ENCODE results near the gene LYPD8. TPM values are rescaled to one million over a fixed set of nuclear protein-coding genes. Genes with fewer than 3 reads are reported as not detected.

Gene LYPD8
- polyA plus RNA-seq, 1 experiment: not detected

DNA sequence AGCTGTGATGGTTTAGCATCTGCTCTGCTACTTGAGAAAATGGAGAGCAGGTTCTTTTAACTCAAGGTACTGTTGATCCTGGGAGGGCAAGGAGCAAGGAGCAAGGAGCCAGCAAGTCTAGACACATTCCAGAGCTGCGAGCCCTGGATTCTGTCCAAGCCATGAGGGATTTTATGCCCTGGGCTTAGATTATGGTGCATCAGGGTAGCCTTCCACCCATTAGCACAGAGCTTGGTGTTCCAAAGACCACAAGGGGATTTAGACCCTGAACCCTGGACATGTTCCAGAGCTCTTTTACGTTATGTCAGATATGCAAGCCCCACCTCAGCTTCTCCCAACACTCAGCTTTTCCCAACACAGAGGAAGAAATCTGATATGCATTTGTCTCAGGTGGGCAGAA, 51.0 kb downstream of the LYPD8 start:
- Histone ChIP-seq H3K4me3 (ENCODE audit: low read depth, low read length) (no peak overlapping the region), H3K27ac (ENCODE audit: low read depth, low read length) (no peak overlapping the region), H3K27me3 (ENCODE audit: control insufficient read depth, insufficient read depth, low read length) (no peaks in the 10 kb centered on the region), H3K9me3 (ENCODE audit: control insufficient read depth, insufficient read depth, low read length) (peaks cover 9% of the 10 kb centered on the region)
- ChIA-PET POLR2A (no interaction called here), CTCF (no interaction called here)
- DNase-seq (ENCODE audit: low read depth, low spot score): no peak
- TF ChIP-seq, protein P1, sequence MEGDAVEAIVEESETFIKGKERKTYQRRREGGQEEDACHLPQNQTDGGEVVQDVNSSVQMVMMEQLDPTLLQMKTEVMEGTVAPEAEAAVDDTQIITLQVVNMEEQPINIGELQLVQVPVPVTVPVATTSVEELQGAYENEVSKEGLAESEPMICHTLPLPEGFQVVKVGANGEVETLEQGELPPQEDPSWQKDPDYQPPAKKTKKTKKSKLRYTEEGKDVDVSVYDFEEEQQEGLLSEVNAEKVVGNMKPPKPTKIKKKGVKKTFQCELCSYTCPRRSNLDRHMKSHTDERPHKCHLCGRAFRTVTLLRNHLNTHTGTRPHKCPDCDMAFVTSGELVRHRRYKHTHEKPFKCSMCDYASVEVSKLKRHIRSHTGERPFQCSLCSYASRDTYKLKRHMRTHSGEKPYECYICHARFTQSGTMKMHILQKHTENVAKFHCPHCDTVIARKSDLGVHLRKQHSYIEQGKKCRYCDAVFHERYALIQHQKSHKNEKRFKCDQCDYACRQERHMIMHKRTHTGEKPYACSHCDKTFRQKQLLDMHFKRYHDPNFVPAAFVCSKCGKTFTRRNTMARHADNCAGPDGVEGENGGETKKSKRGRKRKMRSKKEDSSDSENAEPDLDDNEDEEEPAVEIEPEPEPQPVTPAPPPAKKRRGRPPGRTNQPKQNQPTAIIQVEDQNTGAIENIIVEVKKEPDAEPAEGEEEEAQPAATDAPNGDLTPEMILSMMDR (IDR thresholded peaks at IDR 0.05; ENCODE audit: low read depth, low read length): no peak

DNA sequence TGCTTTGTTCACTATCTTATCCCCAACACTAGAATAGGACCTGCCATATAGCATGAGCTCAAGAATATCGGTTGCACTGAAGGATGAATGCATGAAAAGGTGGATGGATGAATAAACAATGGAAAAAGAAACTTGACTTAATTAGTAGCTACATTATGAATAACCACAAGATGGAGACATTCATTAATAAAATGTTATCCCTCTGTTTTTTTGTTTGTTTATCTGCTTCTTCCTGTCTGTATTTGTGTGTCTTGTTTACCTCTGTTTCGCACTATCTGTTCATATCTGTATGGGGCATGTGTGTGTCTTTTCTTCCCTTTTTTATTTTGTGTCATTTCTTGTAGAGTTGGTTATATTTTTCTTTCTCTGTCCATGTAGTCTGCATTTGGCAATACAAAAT, 51.9 kb downstream of the LYPD8 start:
- H3K27ac ChIP-seq (ENCODE audit: low read depth, low read length): no peak overlapping the region
- no peak for DNase-seq (ENCODE audit: low read depth, low spot score)
- POLR2A ChIA-PET: no interaction called here
- peaks cover 9% of the 10 kb centered on the region for H3K9me3 ChIP-seq (ENCODE audit: control insufficient read depth, insufficient read depth, low read length)
- H3K4me3 ChIP-seq (ENCODE audit: low read depth, low read length): no peak overlapping the region
- H3K27me3 ChIP-seq (ENCODE audit: control insufficient read depth, insufficient read depth, low read length): no peaks in the 10 kb centered on the region
- CTCF ChIA-PET: interaction anchor here (1.0 kb wide), 1 partner anchor 104 kb away, joined by 3 read pairs; no protein-coding TSS in a partner anchor
- TF ChIP-seq, protein P1 (IDR thresholded peaks at IDR 0.05; ENCODE audit: low read depth, low read length): no peak

DNA sequence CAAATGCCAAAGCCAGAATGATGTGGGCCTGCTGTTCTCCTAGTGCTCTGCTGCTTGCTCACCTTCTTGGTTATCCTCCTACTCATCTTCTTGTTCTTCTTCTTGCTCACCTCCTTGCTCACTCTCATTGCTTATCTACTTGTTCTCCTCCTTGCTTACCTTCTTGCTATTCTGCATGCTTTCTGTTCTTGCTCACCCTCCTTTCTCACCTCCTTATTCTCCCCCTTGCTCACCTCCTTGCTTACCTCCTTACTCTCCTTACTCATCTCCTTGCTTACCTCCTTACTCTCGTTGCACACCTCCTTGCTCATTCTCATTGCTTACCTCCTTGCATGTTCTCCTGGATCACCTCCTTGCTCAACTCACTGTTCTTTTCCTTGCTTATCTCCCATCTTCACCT, 52.8 kb downstream of the LYPD8 start, which contains the start of gene OR14I1:
Gene OR14I1, minus strand, starts transcription at position 53 of the 400 bp plus-strand sequence.
- TF ChIP-seq, protein P1 (IDR thresholded peaks at IDR 0.05; ENCODE audit: low read depth, low read length): no peak
- Histone ChIP-seq H3K9me3 (ENCODE audit: control insufficient read depth, insufficient read depth, low read length) (peaks cover 9% of the 10 kb centered on the region), H3K27me3 (ENCODE audit: control insufficient read depth, insufficient read depth, low read length) (no peaks in the 10 kb centered on the region), H3K4me3 (ENCODE audit: low read depth, low read length) (no peak within 1 kb of the TSS), H3K27ac (ENCODE audit: low read depth, low read length) (no peak within 1 kb of the TSS)
- no peak for DNase-seq (ENCODE audit: low read depth, low spot score)
- POLR2A ChIA-PET: no interaction called here
- CTCF ChIA-PET: no interaction called here

DNA sequence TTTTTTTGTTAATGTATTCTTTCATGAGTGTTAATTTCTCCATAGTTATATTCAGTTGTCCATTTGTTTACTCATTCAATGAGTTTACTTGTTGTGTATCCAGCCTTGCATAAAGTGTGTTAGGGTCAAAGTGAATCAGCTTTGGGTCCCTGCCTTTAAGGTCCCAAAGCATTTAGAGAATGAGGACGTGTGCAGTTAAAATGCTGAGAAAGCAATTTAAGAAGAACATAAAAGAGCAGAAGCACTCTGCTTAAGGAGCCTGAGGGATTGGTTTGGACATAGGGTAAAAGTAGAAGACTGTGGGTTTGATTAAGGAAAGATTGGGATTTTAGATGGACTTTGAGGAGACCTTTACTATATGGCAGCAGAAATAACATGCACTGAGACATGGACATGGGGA, 56.5 kb downstream of the LYPD8 start:
- H3K27me3 ChIP-seq (ENCODE audit: control insufficient read depth, insufficient read depth, low read length): no peaks in the 10 kb centered on the region
- CTCF ChIA-PET: no interaction called here

DNA sequence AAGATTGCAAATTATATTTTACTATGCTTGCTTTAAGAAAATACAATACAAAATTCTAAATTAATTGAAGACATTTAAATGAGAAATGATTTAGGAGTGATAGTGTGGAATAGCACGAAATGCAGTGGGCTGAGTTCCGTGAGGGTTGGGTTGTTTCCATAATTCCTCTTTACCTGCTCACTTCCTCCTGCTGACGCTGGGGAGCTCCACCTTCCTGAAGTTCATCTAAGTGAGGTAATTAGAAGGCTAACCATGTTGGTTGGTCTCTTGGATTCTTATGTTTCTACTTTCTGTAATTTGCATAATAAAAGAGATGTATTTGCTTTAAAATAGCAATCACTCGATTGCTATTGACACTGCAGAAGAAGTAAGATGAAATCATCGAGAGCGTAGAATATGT, 57.7 kb downstream of the LYPD8 start:
- H3K27ac ChIP-seq (ENCODE audit: low read depth, low read length): no peak overlapping the region
- no peak for DNase-seq (ENCODE audit: low read depth, low spot score)
- no peak overlapping the region for H3K4me3 ChIP-seq (ENCODE audit: low read depth, low read length)
- peaks cover 23% of the 10 kb centered on the region for H3K9me3 ChIP-seq (ENCODE audit: control insufficient read depth, insufficient read depth, low read length)
- ChIA-PET POLR2A (no interaction called here), CTCF (no interaction called here)
- H3K27me3 ChIP-seq (ENCODE audit: control insufficient read depth, insufficient read depth, low read length): no peaks in the 10 kb centered on the region
- TF ChIP-seq, protein P1 (IDR thresholded peaks at IDR 0.05; ENCODE audit: low read depth, low read length): no peak

More for the DNA sequence above, 56.5 kb downstream of the LYPD8 start:
- TF ChIP-seq, protein P1 (IDR thresholded peaks at IDR 0.05; ENCODE audit: low read depth, low read length): no peak
- H3K9me3 ChIP-seq (ENCODE audit: control insufficient read depth, insufficient read depth, low read length): peaks cover 19% of the 10 kb centered on the region
- H3K27ac ChIP-seq (ENCODE audit: low read depth, low read length): no peak overlapping the region
- no peak for DNase-seq (ENCODE audit: low read depth, low spot score)
- POLR2A ChIA-PET: no interaction called here
- H3K4me3 ChIP-seq (ENCODE audit: low read depth, low read length): no peak overlapping the region

All from AG04450 (cell line).